Panc1 (cell line): ENCODE results near the gene EPC1. TPM values are rescaled to one million over a fixed set of nuclear protein-coding genes. Genes with fewer than 3 reads are reported as not detected.

Experiments used
- ATAC-seq: fragments of 200-7000 bp; cut with Tn5 transposase; 2 replicates; pipeline ENCODE4 v1.9.1; 2020; ENCODE audit warnings: mild to moderate bottlenecking, moderate library complexity
- BruUV-seq: library from RNA; stranded (reverse); fragments of 400-500 nt; replicated peaks from 2 replicates; lab custom pipeline; 2021; lab: Mats Ljungman, UMichigan
- CTCF ChIA-PET: fragments of 300-600 bp; sonication (Branson Sonifier 250); formaldehyde crosslinking; loops from one replicate; lab custom pipeline; 2022; ENCODE audit warnings: antibody characterized with exemption; lab: Charles Lee
- POLR2A ChIA-PET: fragments of 300-600 bp; sonication (Branson Sonifier 250); formaldehyde crosslinking; loops from one replicate; lab custom pipeline; 2022; ENCODE audit warnings: antibody characterized with exemption; lab: Charles Lee
- DNase-seq: peaks from one replicate; pipeline ENCODE4 v3.0.0-alpha.2; 2010; ENCODE audit warnings: low read depth, low spot score
- H3K27ac ChIP-seq: 2 replicates; pipeline ENCODE4 v1.5.1; 2011; ENCODE audit warnings: mild to moderate bottlenecking, low read length, inconsistent platforms
- H3K27me3 ChIP-seq: fragments of 200-500 bp; sonication (Bioruptor generic); 2 replicates; pipeline ENCODE4 v1.6.0; 2014; ENCODE audit warnings: low read length, inconsistent platforms; ENCODE audit not compliant: control insufficient read depth, insufficient read depth
- H3K36me3 ChIP-seq: fragments of 200-500 bp; sonication (Bioruptor generic); 2 replicates; pipeline ENCODE4 v1.5.1; 2014; ENCODE audit warnings: inconsistent platforms, mild to moderate bottlenecking, low read length, moderate library complexity; ENCODE audit not compliant: control insufficient read depth, insufficient read depth
- H3K4me1 ChIP-seq: 2 replicates; pipeline ENCODE4 v1.5.1; 2011; ENCODE audit warnings: inconsistent platforms, mild to moderate bottlenecking, low read length, moderate library complexity; ENCODE audit not compliant: control insufficient read depth, insufficient read depth
- H3K4me3 ChIP-seq, 2 experiments: 2 replicates each; pipeline ENCODE4 v1.5.1; 2011 to 2012; ENCODE audit warnings: low read depth in 2 of 2, low read length in 2 of 2, mild to moderate bottlenecking in 2 of 2, inconsistent platforms in 1 of 2, moderate library complexity in 1 of 2
- H3K9me3 ChIP-seq: fragments of 200-500 bp; sonication (Bioruptor generic); 2 replicates; pipeline ENCODE4 v1.5.1; 2014; ENCODE audit warnings: low read depth, mild to moderate bottlenecking, inconsistent platforms, low read length, moderate library complexity; ENCODE audit not compliant: control insufficient read depth, insufficient read depth
- CTCF ChIP-seq: fragments of 450-650 bp; IDR thresholded peaks from 2 replicates; pipeline ENCODE4 v1.5.1; 2017; ENCODE audit warnings: mild to moderate bottlenecking
- POLR2AphosphoS5 ChIP-seq: IDR thresholded peaks from 2 replicates; pipeline ENCODE4 v1.6.1; 2012; ENCODE audit warnings: mild to moderate bottlenecking, low read depth, low read length, moderate library complexity
- SIN3A ChIP-seq: IDR thresholded peaks from 2 replicates; pipeline ENCODE4 v1.6.1; 2012; ENCODE audit warnings: low read depth, mild to moderate bottlenecking, low read length, moderate library complexity, borderline replicate concordance; ENCODE audit not compliant: insufficient read depth
- TCF7L2 ChIP-seq: IDR thresholded peaks from 2 replicates; pipeline ENCODE4 v1.6.1; 2011; ENCODE audit warnings: mild to moderate bottlenecking, low read depth, low read length, inconsistent platforms
- in situ Hi-C: cut with HindIII; loops from 2 replicates; pipeline ENCODE4 v1.10.0; 2016; ENCODE audit warnings: low sequenced_read_pairs, low pct_unique_long_range_greater_than_20kb
- intact Hi-C: fragments of 100-400 bp; cut with micrococcal nuclease; formaldehyde crosslinking; loops from one replicate; pipeline ENCODE4 v1.10.0; 2022; ENCODE audit not compliant: unreplicated experiment
- total RNA-seq: library from RNA; stranded (reverse); gene quantifications from one replicate; pipeline ENCODE4 v1.2.1, GENCODE V29; 2021; ENCODE audit not compliant: unreplicated experiment
- TF ChIP-seq, protein P1 (sequence below), 2 experiments: IDR thresholded peaks; 2 replicates each; pipeline ENCODE4 v1.6.1; 2011 to 2012; ENCODE audit warnings: low read depth in 2 of 2, control low read depth in 1 of 2, low read length in 1 of 2, mild to moderate bottlenecking in 1 of 2, moderate library complexity in 1 of 2; ENCODE audit not compliant: insufficient read depth in 1 of 2

The EPC1 gene
- total RNA-seq, 1 experiment from 2014 or later, result 18.4 TPM

GRCh38 chr10:32390193-32390592 is 43.2 kb upstream of the EPC1 start:
- in situ Hi-C loops, result no loop called here
- no peak for ATAC-seq
- CTCF ChIA-PET, result no interaction called here

DNA sequence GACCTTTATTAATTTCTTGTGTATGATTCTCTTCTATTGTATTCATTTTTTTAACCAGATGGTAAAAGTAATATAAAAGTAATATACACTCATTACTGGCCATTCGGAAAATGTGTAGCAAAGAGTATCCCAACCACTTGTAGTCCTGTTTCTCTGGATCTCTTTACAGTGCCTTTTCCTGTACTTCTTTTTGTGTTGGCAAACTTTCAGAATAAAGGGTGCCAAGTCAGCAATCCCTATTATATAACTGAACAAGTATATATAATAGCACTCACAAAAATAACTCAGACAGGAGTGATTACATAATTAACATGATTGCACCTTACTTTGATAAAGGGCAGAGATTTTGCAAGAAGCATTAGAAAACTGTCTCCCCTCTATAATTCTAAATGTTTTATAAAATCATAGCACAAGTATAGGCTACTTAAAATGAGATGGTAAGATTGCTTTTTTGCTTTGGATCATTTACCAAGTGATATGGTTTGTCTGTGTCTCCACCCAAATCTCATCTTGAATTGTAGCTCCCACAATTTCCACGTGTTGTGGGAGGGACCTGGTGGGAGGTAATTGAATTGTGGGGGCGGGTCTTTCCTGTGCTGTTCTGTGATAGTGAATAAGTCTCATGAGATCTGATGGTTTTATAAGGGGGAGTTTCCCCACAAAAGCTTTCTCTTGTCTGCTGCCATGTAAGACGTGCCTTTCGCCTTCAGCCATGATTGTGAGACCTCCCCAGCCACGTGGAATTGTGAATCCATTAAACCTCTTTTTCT is 41.5 kb upstream of the EPC1 start:
- ATAC-seq, result no peak
- no peaks in the 10 kb centered on the region for H3K4me1 ChIP-seq
- no peak overlapping the region for H3K4me3 ChIP-seq
- ChIA-PET CTCF (no interaction called here), POLR2A (no interaction called here)
- H3K27ac ChIP-seq, result no peak overlapping the region
- no TSS peak for BruUV-seq
- H3K36me3 ChIP-seq, result no peaks in the 10 kb centered on the region
- no peak for TF ChIP-seq SIN3A
- TF ChIP-seq CTCF, result no peak
- TF ChIP-seq, protein P1, sequence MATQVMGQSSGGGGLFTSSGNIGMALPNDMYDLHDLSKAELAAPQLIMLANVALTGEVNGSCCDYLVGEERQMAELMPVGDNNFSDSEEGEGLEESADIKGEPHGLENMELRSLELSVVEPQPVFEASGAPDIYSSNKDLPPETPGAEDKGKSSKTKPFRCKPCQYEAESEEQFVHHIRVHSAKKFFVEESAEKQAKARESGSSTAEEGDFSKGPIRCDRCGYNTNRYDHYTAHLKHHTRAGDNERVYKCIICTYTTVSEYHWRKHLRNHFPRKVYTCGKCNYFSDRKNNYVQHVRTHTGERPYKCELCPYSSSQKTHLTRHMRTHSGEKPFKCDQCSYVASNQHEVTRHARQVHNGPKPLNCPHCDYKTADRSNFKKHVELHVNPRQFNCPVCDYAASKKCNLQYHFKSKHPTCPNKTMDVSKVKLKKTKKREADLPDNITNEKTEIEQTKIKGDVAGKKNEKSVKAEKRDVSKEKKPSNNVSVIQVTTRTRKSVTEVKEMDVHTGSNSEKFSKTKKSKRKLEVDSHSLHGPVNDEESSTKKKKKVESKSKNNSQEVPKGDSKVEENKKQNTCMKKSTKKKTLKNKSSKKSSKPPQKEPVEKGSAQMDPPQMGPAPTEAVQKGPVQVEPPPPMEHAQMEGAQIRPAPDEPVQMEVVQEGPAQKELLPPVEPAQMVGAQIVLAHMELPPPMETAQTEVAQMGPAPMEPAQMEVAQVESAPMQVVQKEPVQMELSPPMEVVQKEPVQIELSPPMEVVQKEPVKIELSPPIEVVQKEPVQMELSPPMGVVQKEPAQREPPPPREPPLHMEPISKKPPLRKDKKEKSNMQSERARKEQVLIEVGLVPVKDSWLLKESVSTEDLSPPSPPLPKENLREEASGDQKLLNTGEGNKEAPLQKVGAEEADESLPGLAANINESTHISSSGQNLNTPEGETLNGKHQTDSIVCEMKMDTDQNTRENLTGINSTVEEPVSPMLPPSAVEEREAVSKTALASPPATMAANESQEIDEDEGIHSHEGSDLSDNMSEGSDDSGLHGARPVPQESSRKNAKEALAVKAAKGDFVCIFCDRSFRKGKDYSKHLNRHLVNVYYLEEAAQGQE (IDR thresholded peaks at IDR 0.05; ENCODE audit: insufficient read depth in 1 of 2, low read depth in 2 of 2, low read length in 1 of 2), result no peak
- TF ChIP-seq POLR2AphosphoS5, result no peak
- H3K9me3 ChIP-seq, result no peaks in the 10 kb centered on the region
- intact Hi-C loops, result no loop called here
- in situ Hi-C loops, result no loop called here
- DNase-seq, result no peak
- no peaks in the 10 kb centered on the region for H3K27me3 ChIP-seq

More at GRCh38 chr10:32390193-32390592, 43.2 kb upstream of the EPC1 start:
- H3K27ac ChIP-seq, result no peak overlapping the region
- H3K4me1 ChIP-seq, result no peaks in the 10 kb centered on the region
- POLR2A ChIA-PET, result no interaction called here
- no peaks in the 10 kb centered on the region for H3K27me3 ChIP-seq
- intact Hi-C loops, result no loop called here
- BruUV-seq, result no TSS peak
- TF ChIP-seq POLR2AphosphoS5, result no peak
- TF ChIP-seq TCF7L2, result no peak
- no peak for TF ChIP-seq CTCF
- TF ChIP-seq SIN3A, result no peak
- TF ChIP-seq, protein P1 (IDR thresholded peaks at IDR 0.05; ENCODE audit: insufficient read depth in 1 of 2, low read depth in 2 of 2, low read length in 1 of 2), result no peak
- no peaks in the 10 kb centered on the region for H3K9me3 ChIP-seq
- no peak overlapping the region for H3K4me3 ChIP-seq
- no peaks in the 10 kb centered on the region for H3K36me3 ChIP-seq
- no peak for DNase-seq
